Neural progenitor cell (in vitro differentiated cells): ENCODE data around the gene BRWD1. TPM values are rescaled to one million over a fixed set of nuclear protein-coding genes. Genes with fewer than 3 reads are reported as not detected.

Experiments
- DNase-seq: peaks from one replicate; pipeline ENCODE4 v3.0.0-alpha.2; 2016; ENCODE audit warnings: low spot score
- H2AFZ ChIP-seq: fragments of 200-600 bp; sonication (generic); replicated peaks from 2 replicates; pipeline ENCODE4 v1.6.1; 2016; ENCODE audit warnings: antibody characterized with exemption
- H3F3A ChIP-seq: fragments of 200-600 bp; sonication (generic); 2 replicates; pipeline ENCODE4 v1.6.1; 2016; ENCODE audit warnings: antibody characterized with exemption, low read depth
- H3K27ac ChIP-seq: fragments of 200-600 bp; sonication (generic); 2 replicates; pipeline ENCODE4 v1.5.1; 2016; ENCODE audit warnings: mild to moderate bottlenecking
- H3K27me3 ChIP-seq: fragments of 200-600 bp; sonication (generic); 2 replicates; pipeline ENCODE4 v1.6.1; 2016; ENCODE audit warnings: mild to moderate bottlenecking, moderate library complexity
- H3K36me3 ChIP-seq: fragments of 200-600 bp; sonication (generic); 2 replicates; pipeline ENCODE4 v1.5.1; 2016
- H3K4me1 ChIP-seq: fragments of 200-600 bp; sonication (generic); 2 replicates; pipeline ENCODE4 v1.6.1; 2016; ENCODE audit warnings: mixed run types
- H3K4me2 ChIP-seq: fragments of 200-600 bp; sonication (generic); 2 replicates; pipeline ENCODE4 v1.6.1; 2016
- H3K4me3 ChIP-seq: fragments of 200-600 bp; sonication (generic); 2 replicates; pipeline ENCODE4 v1.5.1; 2016
- H3K79me2 ChIP-seq: fragments of 200-600 bp; sonication (generic); 2 replicates; pipeline ENCODE4 v1.6.1; 2016; ENCODE audit warnings: low read depth
- H3K9ac ChIP-seq: fragments of 200-600 bp; sonication (generic); 2 replicates; pipeline ENCODE4 v1.6.1; 2016
- H3K9me3 ChIP-seq: fragments of 200-600 bp; sonication (generic); 2 replicates; pipeline ENCODE4 v1.5.1; 2016; ENCODE audit warnings: low read depth
- H4K20me1 ChIP-seq: fragments of 200-600 bp; sonication (generic); 2 replicates; pipeline ENCODE4 v1.6.1; 2016; ENCODE audit warnings: low read depth
- H3K27ac Mint-ChIP-seq: 3 replicates; pipeline ENCODE4 v1.8.0; 2021; ENCODE audit warnings: mixed read lengths
- H3K27me3 Mint-ChIP-seq: 2 replicates; pipeline ENCODE4 v1.8.0; 2022; ENCODE audit warnings: low read depth, mild to moderate bottlenecking, inconsistent platforms, moderate library complexity, mixed read lengths; ENCODE audit not compliant: insufficient read depth
- H3K36me3 Mint-ChIP-seq: 3 replicates; pipeline ENCODE4 v1.8.0; 2021; ENCODE audit warnings: mixed read lengths
- H3K4me1 Mint-ChIP-seq: 3 replicates; pipeline ENCODE4 v1.8.0; 2021; ENCODE audit warnings: mixed read lengths
- H3K4me3 Mint-ChIP-seq: 3 replicates; pipeline ENCODE4 v1.8.0; 2021; ENCODE audit warnings: mild to moderate bottlenecking, moderate library complexity, mixed read lengths
- H3K9me3 Mint-ChIP-seq: 3 replicates; pipeline ENCODE4 v1.8.0; 2020; ENCODE audit warnings: mixed read lengths
- EZH2 ChIP-seq: fragments of 200-600 bp; sonication (generic); IDR thresholded peaks from 2 replicates; pipeline ENCODE4 v1.6.1; 2017; ENCODE audit warnings: antibody characterized with exemption, mild to moderate bottlenecking, moderate library complexity
- EZH2phosphoT487 ChIP-seq: fragments of 200-600 bp; sonication (generic); IDR thresholded peaks from 2 replicates; pipeline ENCODE4 v1.6.1; 2017; ENCODE audit warnings: antibody characterized with exemption
- total RNA-seq: library from RNA; depleted of rRNA; stranded (reverse); fragments of >200 nt; gene quantifications from 2 replicates; pipeline ENCODE4 v1.2.3, GENCODE V29; 2015; ENCODE audit warnings: low replicate concordance
- TF ChIP-seq, protein P1 (sequence below): fragments of 200-600 bp; sonication (generic); IDR thresholded peaks from 2 replicates; pipeline ENCODE4 v1.5.1; 2017; ENCODE audit warnings: antibody characterized with exemption, mild to moderate bottlenecking

Gene BRWD1
- total RNA-seq, 1 donor from 2014 or later, result 130 TPM

DNA sequence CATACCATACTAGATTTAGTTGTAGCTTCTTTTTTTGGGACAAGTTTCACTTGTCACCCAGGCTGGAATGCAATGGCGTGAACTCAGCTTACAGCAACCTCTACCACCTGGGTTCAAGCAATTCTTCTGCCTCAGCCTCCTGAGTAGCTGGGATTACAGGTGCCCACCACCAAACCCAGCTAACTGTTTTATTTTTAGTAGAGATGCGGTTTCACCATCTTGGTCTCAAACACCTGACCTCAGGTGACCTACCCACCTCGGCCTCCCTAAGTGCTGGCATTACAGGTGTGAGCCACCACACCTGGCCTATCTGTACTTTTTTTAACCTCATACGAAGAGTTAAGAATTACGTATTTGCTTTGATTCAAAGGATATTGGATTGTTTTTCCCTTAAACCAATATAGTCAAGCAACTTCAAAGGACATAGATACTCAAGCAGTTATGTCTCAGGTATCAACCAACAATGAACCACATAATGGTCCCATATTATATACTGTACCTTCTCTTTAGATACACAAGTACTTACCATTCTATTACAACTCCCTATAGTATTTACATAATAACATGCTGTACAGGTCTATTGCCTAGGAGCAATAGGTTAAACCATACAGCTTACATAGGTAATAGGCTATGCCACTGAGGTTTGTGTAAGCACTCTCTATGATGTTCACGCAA is 28.0 kb upstream of the BRWD1 start:
- Mint-ChIP-seq H3K27me3 (peaks cover 2% of the 10 kb centered on the region), H3K36me3 (peaks cover 41% of the 10 kb centered on the region), H3K4me1 (peaks cover 26% of the 10 kb centered on the region), H3K27ac (no peak overlapping the region), H3K9me3 (no peaks in the 10 kb centered on the region), H3K4me3 (no peak overlapping the region)
- H3K27ac ChIP-seq, result peak overlapping the region; percentile 38
- DNase-seq, result no peak
- no peaks in the 10 kb centered on the region for H3K27me3 ChIP-seq
- no peak overlapping the region for H3K9ac ChIP-seq
- peaks cover 35% of the 10 kb centered on the region for H4K20me1 ChIP-seq
- H2AFZ ChIP-seq, result no peak overlapping the region
- H3K36me3 ChIP-seq, result peaks cover 27% of the 10 kb centered on the region
- no peaks in the 10 kb centered on the region for H3K9me3 ChIP-seq
- H3K4me1 ChIP-seq, result peaks cover 14% of the 10 kb centered on the region
- peaks cover 54% of the 10 kb centered on the region for H3F3A ChIP-seq
- no peak overlapping the region for H3K4me2 ChIP-seq
- H3K4me3 ChIP-seq, result no peak overlapping the region
- H3K79me2 ChIP-seq, result peaks cover 34% of the 10 kb centered on the region
- no peak for TF ChIP-seq EZH2

DNA sequence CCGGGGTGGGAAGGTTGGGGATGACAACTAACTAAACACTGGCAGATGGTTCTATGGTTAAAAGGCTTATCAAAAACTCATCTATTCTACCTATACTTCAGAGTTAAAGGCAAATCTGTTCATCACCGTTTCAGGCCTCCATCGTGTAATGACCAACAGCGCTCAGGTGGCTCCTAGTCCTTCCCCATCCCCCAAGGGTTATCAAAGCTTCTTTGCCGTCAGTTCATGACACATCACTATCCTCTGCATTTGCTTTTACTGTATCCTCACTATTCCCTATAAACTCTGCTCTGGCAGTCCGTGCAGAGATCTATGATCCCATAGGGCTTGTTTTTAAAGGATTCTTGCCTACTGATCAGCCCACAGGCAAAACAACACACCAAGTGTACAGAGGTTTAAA is 27.3 kb upstream of the BRWD1 start:
- Histone ChIP-seq H3K36me3 (peaks cover 20% of the 10 kb centered on the region), H3K9ac (no peak overlapping the region), H3K4me3 (no peak overlapping the region), H2AFZ (no peak overlapping the region), H3K27me3 (no peaks in the 10 kb centered on the region), H4K20me1 (peaks cover 28% of the 10 kb centered on the region), H3K4me2 (no peak overlapping the region), H3K79me2 (peaks cover 27% of the 10 kb centered on the region), H3K27ac (peak overlapping the region; percentile 38), H3K9me3 (no peaks in the 10 kb centered on the region), H3K4me1 (peaks cover 7% of the 10 kb centered on the region), H3F3A (peaks cover 54% of the 10 kb centered on the region)
- no peak for DNase-seq
- no peak for TF ChIP-seq EZH2phosphoT487
- TF ChIP-seq, protein P1, sequence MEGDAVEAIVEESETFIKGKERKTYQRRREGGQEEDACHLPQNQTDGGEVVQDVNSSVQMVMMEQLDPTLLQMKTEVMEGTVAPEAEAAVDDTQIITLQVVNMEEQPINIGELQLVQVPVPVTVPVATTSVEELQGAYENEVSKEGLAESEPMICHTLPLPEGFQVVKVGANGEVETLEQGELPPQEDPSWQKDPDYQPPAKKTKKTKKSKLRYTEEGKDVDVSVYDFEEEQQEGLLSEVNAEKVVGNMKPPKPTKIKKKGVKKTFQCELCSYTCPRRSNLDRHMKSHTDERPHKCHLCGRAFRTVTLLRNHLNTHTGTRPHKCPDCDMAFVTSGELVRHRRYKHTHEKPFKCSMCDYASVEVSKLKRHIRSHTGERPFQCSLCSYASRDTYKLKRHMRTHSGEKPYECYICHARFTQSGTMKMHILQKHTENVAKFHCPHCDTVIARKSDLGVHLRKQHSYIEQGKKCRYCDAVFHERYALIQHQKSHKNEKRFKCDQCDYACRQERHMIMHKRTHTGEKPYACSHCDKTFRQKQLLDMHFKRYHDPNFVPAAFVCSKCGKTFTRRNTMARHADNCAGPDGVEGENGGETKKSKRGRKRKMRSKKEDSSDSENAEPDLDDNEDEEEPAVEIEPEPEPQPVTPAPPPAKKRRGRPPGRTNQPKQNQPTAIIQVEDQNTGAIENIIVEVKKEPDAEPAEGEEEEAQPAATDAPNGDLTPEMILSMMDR, result no peak
- peaks cover 34% of the 10 kb centered on the region for H3K36me3 Mint-ChIP-seq
- H3K4me3 Mint-ChIP-seq, result no peak overlapping the region
- H3K27ac Mint-ChIP-seq, result no peak overlapping the region
- H3K9me3 Mint-ChIP-seq, result no peaks in the 10 kb centered on the region
- peaks cover 19% of the 10 kb centered on the region for H3K4me1 Mint-ChIP-seq
- peaks cover 2% of the 10 kb centered on the region for H3K27me3 Mint-ChIP-seq

GRCh38 chr21:39339231-39339630 is 25.8 kb upstream of the BRWD1 start:
- H3K4me1 ChIP-seq, result no peaks in the 10 kb centered on the region
- peaks cover 8% of the 10 kb centered on the region for H3K4me1 Mint-ChIP-seq
- H3K9me3 Mint-ChIP-seq, result no peaks in the 10 kb centered on the region
- no peak overlapping the region for H2AFZ ChIP-seq
- no peak overlapping the region for H3K9ac ChIP-seq
- no peaks in the 10 kb centered on the region for H3K9me3 ChIP-seq
- H3K4me3 Mint-ChIP-seq, result no peak overlapping the region
- H3K36me3 Mint-ChIP-seq, result peaks cover 23% of the 10 kb centered on the region
- H4K20me1 ChIP-seq, result peaks cover 14% of the 10 kb centered on the region
- DNase-seq, result no peak
- no peak overlapping the region for H3K4me3 ChIP-seq
- TF ChIP-seq, protein P1, result no peak
- TF ChIP-seq EZH2 (no peak), EZH2phosphoT487 (no peak)
- no peak overlapping the region for H3K4me2 ChIP-seq
- peaks cover 2% of the 10 kb centered on the region for H3K27me3 Mint-ChIP-seq
- no peaks in the 10 kb centered on the region for H3K27me3 ChIP-seq
- no peak overlapping the region for H3K27ac Mint-ChIP-seq
- peaks cover 12% of the 10 kb centered on the region for H3K79me2 ChIP-seq
- H3F3A ChIP-seq, result peaks cover 43% of the 10 kb centered on the region
- peak overlapping the region; percentile 36 for H3K27ac ChIP-seq
- H3K36me3 ChIP-seq, result peaks cover 12% of the 10 kb centered on the region

DNA sequence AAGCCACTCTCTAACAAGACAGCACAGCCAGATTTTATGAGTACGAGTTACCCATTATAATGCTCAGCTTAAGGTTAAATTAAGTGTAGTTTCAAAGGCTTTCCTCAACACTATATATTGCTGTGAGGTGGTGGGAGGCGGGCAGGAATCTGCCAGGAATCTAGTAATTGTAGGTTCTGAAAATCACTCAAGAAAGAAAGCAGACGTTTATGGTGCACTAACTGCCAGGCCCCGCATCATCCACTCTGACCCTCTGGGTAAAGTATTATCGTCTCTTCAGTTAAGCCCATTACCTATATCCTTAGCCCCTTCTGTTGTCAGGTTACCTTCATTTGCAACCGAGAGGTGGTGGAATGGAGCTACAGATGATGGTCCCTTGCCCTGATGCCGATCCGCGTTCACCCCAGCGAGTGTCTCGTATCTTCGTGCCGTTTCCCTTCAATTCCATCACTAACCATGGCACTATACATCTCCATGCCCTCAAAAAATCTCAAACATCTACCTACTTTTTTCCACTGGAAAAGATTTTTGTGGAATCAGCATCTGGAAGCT is 23.1 kb upstream of the BRWD1 start:
- Histone ChIP-seq H3K9ac (no peak overlapping the region), H4K20me1 (peaks cover under 1% of the 10 kb centered on the region), H3K9me3 (no peaks in the 10 kb centered on the region), H3K27me3 (no peaks in the 10 kb centered on the region), H2AFZ (no peak overlapping the region), H3K79me2 (no peaks in the 10 kb centered on the region), H3F3A (peaks cover 23% of the 10 kb centered on the region), H3K4me1 (no peaks in the 10 kb centered on the region), H3K4me3 (no peak overlapping the region), H3K4me2 (no peak overlapping the region), H3K27ac (no peak overlapping the region), H3K36me3 (peaks cover 2% of the 10 kb centered on the region)
- Mint-ChIP-seq H3K4me1 (peaks cover 9% of the 10 kb centered on the region), H3K27ac (no peak overlapping the region), H3K9me3 (no peaks in the 10 kb centered on the region), H3K4me3 (no peak overlapping the region), H3K36me3 (peaks cover 7% of the 10 kb centered on the region), H3K27me3 (peaks cover 3% of the 10 kb centered on the region)
- TF ChIP-seq, protein P1, result no peak
- TF ChIP-seq EZH2 (no peak), EZH2phosphoT487 (no peak)
- DNase-seq, result no peak
